ENCODE measurements around the gene SERPINA5.
"Not testable (repeated sequence)": the region's sequence is repeated elsewhere in the genome, so short reads cannot be mapped to it uniquely, and the experiment has no call there.

Gene SERPINA5

DNA sequence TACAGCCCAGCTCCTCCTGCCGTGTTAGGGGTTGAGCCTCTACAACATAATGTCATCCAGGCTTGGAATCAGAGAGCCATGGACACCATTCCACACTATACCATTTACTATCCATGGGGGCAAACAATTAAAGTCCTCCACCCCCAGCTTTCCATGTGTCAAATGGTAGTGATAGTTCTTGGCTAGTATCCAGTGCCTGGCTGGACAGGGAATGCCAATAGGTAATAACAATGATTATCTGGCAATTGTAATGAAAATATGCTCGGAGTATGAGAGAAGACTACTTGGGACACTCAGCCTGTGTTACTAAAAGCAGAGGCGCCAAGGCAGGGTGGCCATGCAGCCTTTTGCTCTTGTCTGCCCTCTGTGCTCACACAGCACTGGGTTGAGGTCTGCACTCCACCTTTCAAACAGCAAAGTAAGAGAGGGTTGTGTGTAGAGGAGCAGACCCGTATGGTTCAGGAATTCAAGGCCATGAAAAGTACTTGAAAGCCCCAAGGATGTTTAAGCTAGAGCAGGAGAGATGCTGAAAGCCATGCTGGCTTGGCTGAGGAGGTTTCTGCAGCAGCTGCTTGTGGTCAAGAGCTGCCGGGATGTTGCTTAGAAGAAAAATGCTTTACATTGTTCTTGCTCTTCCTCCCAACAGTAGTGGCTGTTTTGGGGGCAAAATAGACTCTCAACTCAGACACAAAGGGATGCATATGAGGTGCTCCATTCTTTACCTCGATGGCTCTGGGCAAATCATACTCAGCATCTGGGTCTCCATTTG lies 41.6 kb downstream of the SERPINA5 start:
- no peak for DNase-seq (ENCODE audit: low spot score)

DNA sequence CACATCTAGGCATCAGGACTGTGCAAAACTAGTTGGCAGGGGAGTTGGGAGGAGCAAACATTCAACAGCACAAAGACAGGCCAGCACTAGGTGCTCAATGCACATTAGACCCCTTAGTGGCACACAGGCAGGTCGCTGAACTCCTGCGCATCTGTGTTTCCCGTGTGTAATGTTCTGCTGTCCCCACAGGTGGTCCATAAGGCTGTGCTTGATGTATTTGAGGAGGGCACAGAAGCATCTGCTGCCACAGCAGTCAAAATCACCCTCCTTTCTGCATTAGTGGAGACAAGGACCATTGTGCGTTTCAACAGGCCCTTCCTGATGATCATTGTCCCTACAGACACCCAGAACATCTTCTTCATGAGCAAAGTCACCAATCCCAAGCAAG lies 42.2 kb downstream of the SERPINA5 start:
- no peak for DNase-seq (ENCODE audit: low spot score)

DNA sequence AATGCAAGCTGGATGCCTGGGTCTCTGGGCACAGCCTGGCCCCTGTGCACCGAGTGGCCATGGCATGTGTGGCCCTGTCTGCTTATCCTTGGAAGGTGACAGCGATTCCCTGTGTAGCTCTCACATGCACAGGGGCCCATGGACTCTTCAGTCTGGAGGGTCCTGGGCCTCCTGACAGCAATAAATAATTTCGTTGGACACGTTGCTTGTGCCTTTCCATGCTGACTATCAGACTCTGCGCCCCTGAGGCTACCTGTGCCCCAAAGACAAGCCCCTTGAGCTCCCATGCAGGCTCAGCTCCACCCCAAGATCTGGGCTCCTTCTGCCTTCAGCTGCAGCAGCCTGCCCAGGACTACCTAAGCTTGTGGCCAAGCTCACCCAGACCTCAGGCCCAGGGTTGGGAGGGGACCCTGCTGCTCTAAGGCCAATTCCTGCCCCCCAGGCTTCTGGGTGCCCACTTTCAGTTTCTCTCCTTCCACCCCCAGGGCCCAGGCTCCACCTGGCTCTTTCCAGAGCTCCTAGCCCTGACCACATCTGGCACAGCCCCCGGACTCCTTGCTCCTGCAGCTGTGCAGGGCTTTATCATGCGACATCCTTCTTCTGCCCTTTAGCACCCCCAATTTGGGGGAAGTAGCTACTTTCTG lies 42.8 kb downstream of the SERPINA5 start:
- no peak for DNase-seq (ENCODE audit: low spot score)

DNA sequence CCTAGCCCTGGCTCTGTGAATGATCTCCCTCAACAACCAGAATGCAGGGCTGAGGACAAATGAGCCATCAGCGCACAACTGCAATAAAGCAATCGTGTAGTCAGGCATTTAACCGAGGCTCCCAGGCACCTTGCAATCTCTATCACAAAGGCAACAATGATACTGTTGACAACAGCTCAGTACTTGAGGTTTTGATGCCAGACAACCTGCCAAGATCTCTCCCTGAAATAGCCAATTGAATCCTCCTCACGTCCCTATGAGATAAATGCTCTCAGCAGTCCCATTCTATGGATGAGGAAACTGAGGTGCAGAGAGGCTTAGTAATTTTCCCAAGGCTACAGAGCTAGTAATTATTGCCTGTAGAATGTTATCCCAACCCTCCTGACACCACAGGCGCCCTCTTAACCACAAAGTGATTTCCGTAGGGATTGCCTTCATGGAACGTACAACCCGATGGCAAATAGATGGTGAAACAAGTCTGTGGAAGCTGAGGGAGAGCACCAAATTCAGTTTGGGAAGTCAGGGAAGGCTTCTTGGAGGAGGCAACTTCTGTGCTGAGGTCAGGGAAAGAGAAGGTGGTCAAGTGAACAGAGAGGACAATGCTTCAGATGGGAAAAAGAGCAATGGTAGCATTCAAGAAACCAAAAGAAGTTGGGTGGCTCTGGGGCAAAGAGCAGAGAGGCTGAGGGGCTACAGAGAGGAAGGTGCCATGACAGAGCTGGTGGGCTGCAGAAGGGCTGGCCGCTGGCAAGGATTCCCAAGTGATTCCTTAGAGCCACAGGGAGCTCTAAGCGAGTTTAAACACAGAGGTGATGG lies 43.5 kb downstream of the SERPINA5 start:
- no peak for DNase-seq (ENCODE audit: low spot score)

DNA sequence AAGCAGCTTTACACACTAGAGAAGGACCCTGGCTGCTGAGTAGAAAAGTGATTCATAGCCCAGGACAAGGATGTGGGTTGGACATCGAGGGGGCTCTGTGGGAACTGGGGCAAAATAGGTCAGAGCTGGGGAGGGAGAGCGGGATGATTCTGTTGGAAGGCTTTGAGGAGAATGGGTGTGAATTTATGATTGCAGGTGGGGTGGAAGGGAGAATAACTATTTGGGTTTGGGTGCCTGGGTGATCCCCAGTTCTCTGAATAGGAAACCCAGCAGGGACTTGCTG lies 44.1 kb downstream of the SERPINA5 start:
- DNase-seq (ENCODE audit: low spot score): no peak

DNA sequence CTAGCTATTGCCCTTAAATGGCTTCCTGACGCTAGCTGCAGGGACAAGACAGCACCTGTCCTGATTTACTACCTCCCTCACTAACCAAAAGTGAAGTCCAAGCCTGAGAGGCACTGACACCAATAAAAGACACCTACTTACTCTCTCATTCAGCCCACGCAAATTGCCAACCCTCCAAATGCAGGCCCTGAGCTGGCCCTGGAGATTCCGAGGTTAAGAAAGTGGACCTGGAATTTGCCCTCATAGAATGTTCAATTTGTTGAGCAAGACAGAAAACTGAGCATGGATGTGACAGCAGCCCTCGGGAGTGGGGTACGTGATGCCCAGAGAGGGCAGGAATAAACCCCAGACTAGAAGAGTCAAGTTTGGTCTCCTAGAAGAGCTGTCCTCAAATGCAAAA lies 47.4 kb downstream of the SERPINA5 start:
- no peak for DNase-seq (ENCODE audit: low spot score)

DNA sequence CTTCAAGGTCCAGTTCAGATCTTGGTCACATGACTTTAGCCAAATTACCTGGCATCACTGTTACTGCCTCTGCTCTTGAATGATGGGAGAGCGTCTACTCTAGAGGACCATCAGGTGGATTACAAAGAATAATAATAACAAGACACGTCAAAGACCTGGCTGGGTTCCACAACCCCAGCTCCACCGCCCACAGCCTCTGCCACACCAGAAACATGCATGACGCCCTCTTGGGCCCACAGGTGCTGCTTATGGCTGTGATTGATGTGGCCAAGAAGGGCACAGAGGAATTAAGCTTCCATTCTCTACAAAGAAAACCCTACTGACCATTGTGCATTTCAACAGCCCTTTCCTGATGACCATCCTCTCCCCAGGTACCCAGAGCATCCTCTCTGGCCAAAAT lies 49.2 kb downstream of the SERPINA5 start:
- no peak for DNase-seq (ENCODE audit: low spot score)

DNA sequence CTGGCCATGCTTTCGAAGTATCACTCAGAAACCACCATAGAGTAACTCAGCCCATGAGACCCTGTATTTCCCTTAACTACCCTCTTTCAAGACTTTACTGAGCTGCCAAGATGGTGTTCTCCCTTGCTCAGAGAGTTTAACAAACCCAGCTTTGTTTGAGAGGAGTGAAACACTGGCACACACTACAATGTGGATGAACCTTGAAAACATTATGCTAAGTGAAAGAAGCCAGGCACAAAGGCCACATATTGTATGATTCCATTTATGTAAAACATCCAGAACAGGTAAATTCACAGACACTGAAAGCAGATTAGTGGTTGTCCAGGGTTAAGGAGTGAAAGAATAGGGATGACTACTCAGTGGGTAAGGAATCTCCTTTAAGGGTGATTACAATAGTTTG lies 49.8 kb downstream of the SERPINA5 start:
- DNase-seq (ENCODE audit: low spot score): no peak

DNA sequence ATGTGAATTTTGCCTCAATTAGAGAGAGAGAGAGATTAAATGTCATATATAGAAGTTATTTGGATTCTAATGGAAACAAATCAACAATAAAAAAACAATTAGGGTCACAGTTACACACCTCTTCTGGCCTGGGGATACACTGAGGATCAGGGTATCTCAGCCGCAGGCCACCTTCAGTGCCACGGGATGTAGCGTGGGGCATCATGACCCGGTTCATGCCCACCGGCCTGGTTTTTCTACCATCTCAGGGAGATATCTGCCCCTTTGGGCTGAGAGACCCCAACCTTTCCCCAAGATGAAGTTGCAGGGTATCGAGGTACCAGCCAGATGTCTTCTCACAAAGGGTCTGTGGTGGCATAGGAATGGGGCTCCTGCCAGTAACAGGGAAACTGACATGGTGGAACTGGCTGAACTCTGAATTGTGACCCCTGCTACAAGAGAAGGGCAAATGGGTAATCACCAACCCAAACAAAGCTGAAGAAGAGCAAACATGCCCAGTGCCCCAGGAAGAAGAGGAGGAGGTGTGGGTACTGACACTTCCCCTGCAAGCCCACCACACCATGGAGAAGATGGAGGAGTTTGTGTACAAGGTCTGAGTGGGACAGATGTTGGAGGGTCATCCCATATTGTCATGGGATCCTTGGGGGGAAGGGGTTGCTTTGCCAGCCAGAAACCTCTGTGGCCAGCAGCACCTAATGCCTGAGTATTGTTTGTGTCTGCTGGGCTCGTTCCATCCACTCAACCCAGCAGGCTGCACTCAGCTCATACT lies 50.5 kb downstream of the SERPINA5 start:
- DNase-seq (ENCODE audit: low spot score): no peak

DNA sequence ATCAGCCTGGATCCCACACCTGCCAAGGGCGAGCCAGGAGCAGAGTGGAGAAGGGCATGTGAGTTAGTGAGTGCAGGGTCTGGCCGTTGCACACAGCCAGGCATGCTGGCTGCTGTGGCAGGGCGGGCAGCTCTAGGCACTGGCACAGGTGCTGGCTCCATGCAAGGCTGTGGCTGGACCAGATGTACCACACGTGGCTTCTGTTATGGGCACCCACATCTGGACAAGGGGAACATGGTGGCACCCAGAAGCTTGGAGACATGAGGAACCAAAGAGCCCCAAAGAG lies 51.0 kb downstream of the SERPINA5 start:
- no peak for DNase-seq (ENCODE audit: low spot score)

DNA sequence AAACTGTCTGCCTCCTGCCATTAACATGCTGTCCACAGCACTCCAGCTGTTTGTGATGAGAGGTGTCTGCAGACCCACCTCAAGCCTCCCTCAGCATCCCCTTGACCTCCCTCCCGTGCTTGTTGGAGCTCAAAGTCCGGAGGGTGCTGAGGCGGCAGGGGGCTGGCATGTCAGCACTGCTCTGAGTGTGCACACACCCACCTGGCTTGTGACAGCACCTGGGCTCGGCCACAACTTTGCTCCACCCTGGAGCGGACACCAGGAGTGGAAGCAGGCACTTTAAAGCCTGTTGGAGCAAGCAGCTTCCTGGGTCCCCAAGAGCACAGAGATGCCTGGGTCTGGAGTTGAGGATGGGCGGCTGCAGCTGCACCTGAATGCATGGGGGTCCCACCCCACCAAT lies 51.9 kb downstream of the SERPINA5 start:
- no peak for DNase-seq (ENCODE audit: low spot score)

DNA sequence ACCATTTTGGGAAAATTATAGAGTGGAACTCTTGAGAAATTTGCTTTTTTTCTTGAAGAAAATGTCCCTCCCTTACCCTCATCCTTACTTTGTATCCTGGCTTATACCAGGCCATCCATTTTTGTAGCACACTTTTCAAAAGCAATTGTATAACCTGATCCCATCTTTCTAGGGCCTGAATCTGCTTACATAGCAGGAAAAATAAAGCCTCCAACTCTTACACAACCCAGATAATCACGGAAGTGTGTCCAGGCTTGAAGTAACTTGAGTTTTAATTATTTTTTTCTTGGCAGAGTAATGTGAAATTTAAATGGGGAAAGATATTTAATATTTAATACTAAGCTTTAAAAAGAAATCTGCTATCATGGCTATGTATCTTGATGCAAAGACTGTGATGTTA lies 53.9 kb downstream of the SERPINA5 start:
- no peak for DNase-seq (ENCODE audit: low spot score)

DNA sequence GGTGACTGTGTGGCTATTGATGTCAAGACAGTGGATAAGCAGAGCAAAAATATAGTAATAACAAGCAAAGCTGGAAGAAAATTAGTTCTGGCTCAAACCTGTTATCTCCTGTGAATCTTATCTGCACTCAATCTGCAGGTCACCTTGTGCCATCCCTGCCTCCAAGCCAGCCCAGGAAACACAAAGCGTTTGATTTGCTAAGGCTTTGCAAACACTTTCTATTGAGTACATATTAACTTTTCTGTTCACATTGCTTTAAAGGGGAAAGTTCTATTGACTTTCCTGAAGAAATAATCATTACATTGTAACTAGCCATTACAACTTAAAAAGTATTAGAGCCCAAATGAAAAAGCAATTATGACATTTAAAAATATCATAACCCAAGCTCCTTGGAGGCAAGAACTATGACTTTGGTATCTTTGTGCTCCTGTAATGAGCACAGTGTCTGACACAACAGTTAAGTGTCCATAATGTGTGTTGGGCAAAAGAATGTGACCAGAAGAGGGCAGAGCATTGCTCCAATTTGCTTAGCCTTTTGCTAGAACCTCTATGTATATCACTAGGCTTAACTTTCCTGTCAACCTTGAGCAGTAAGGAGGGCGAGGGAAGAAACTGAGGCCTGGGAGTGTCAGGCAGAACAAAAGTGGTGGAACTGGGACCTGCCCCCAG lies 55.7 kb downstream of the SERPINA5 start:
- DNase-seq (ENCODE audit: low spot score): no peak

DNA sequence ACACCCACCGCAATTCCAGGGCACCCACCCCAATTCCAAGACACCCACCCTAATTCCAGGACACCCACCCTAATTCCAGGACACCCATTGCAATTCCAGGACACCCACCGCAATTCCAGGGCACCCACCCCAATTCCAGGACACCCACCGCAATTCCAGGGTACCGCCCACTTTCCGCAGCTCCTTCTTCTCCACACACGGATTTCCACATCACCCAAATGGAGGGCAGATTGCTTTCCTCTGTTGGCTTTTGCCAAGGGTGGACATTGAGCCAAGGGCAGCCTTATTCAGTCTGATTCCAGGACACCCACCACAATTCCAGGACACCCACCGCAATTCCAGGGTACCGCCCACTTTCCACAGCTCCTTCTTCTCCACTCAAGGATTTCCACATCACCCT lies 56.6 kb downstream of the SERPINA5 start:
- DNase-seq (ENCODE audit: low spot score): not testable (repeated sequence)

DNA sequence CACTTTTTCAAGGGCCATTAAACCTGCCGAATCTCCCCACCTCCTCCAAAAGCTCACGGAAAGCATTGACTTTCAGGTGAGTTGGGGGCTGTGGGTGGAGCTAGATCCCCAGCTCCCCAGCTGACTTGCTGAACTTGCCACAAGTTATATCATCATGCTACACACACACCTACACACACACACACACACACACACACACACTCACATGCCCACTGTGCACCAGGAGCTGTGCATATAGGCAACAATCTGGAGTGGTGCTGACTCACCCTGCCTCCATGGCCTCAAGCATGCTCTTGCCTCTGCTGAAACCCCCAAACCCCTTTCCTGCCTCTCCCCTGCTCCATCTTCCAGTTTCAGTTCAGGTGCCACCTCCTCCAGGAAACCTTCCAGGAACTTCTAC lies 57.1 kb downstream of the SERPINA5 start:
- no peak for DNase-seq (ENCODE audit: low spot score)

DNA sequence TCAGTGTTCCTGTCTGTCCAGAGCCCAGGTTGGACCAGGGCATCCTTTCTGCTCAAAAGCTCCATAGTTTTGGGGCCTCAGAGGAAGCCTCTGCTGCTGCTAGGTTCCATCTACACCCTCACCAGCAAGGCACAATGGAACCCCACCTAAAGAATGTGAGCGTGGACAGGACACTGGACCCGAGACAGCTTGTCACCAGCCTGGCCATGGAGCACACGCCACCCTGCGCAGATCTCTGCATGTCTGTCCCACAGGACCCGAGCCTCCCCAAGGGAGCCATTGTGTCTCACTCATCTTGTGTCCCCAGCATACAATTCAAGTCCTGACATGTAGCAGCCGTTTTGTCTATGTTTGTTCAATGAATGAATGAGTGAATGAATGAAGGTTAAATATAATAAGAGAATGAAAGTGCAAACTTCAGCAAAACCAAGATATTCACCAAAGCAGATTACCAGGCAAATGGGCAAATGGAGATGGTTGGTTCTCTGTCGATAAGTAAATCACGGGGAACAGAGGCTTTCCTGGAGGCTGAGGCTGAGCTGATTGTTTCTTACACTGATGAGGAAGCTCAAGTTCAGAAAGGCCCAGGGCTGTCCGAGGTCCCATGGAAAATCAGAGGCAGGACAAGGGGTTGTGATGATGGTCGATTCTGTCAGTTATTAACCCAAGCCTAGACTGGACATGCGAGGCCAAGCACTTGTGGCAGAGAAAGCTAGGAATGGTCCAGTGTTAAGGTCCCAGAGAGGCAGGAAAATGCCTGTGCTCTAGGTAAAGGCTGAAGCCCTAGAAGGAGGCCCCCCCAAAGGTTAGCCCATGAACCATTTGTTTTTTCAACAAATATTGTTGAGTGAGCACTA lies 58.0 kb downstream of the SERPINA5 start:
- no peak for DNase-seq (ENCODE audit: low spot score)

DNA sequence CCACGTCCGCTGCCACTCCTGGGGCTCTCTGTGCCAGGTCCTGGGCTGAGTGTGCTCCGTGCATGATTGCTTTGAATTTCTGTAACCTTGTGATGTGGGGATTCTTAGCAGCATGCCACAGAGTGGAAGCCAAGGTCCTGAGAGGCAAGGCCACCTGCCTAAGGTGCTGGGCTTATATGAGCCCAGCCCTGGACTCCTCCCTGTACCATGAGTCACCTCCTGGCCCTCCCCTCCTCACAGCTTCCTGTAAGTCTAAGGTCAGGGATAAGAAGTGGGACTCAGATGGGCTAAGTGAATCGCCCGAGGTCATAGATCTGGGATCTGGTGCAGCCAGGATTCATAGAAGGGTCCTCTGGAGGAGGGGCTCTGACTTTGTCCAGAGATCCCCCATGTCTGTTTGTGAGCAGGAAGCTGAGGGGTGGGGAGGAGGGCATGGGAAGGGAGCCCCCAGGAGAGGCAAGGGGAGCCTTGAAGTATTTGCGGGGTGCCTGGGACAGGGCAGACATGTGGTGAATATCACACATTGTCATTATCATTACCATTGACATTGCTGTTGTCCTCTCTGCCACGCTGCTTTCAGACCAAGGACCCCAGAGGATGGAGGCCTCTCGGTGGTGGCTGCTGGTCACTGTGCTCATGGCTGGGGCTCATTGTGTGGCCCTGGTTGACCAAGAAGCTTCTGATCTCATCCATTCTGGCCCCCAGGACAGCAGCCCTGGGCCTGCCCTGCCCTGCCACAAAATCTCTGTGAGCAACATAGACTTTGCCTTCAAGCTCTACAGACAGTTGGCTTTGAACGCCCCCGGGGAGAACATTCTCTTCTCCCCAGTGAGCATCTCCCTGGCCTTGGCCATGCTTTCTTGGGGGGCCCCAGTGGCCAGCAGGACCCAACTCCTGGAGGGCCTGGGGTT lies 59.8 kb downstream of the SERPINA5 start:
- peak; percentile 17 for DNase-seq (ENCODE audit: low spot score)

DNA sequence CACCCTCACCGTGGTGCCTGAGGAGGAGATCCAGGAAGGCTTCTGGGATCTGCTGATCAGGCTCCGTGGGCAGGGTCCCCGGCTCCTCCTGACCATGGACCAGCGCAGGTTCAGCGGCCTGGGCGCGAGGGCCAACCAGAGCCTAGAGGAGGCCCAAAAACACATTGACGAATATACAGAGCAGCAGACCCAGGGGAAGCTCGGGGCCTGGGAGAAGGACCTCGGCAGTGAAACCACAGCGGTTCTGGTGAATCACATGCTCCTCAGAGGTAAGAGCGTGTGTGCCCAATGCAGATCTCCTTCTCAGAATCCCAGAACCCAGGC lies 60.4 kb downstream of the SERPINA5 start:
- DNase-seq (ENCODE audit: low spot score): no peak
